Naive thymus-derived CD4-positive, alpha-beta T cell (primary cell): ENCODE measurements around the gene FGF1. TPM values are rescaled to one million over a fixed set of nuclear protein-coding genes. Genes with fewer than 3 reads are reported as not detected.

ENCODE experiments used
- ATAC-seq: fragments of 150-1000 bp; cut with Tn5 transposase; 2 replicates; pipeline ENCODE4 v1.10.0; 2021; ENCODE audit warnings: mild to moderate bottlenecking, moderate library complexity
- CTCF ChIA-PET: fragments of 350-600 bp; sonication (Branson Sonifier 250); formaldehyde crosslinking; loops from one replicate; lab custom pipeline; 2021; ENCODE audit warnings: antibody characterized with exemption; lab: Charles Lee
- POLR2A ChIA-PET: fragments of 350-600 bp; sonication (Branson Sonifier 250); formaldehyde crosslinking; loops from one replicate; lab custom pipeline; 2021; ENCODE audit warnings: antibody characterized with exemption, inconsistent platforms; lab: Charles Lee
- DNase-seq, 9 donors: peaks; one replicate each; pipeline versions ENCODE4 v3.0.0 to v3.0.0-alpha.2; 2020 to 2022; ENCODE audit warnings: mixed read lengths in 1 of 9
- H3K27ac ChIP-seq: one replicate; pipeline ENCODE4 v1.7.0; 2013; ENCODE audit warnings: mild to moderate bottlenecking, low read depth, low read length, moderate library complexity
- H3K27me3 ChIP-seq, 2 donors: one replicate each; pipeline ENCODE4 v1.7.0; 2013; ENCODE audit warnings: low read length in 2 of 2, mild to moderate bottlenecking in 2 of 2, moderate library complexity in 2 of 2; ENCODE audit not compliant: control insufficient read depth in 2 of 2, insufficient read depth in 2 of 2
- H3K36me3 ChIP-seq, 3 experiments: 1 replicate in 2 of 3; 2 replicates in 1 of 3; pipeline ENCODE4 v1.7.0; 2013; ENCODE audit warnings: low read length in 3 of 3, mild to moderate bottlenecking in 3 of 3, moderate library complexity in 1 of 3; ENCODE audit not compliant: insufficient read depth in 3 of 3, control insufficient read depth in 2 of 3
- H3K4me1 ChIP-seq, 2 donors: one replicate each; pipeline ENCODE4 v1.7.0; 2013; ENCODE audit warnings: low read length in 2 of 2, mild to moderate bottlenecking in 2 of 2, moderate library complexity in 1 of 2; ENCODE audit not compliant: control insufficient read depth in 2 of 2, insufficient read depth in 2 of 2
- H3K4me3 ChIP-seq: 2 replicates; pipeline ENCODE4 v1.7.0; 2013; ENCODE audit warnings: mild to moderate bottlenecking, low read length
- H3K9me3 ChIP-seq, 3 experiments: 1 replicate in 2 of 3; 2 replicates in 1 of 3; pipeline ENCODE4 v1.7.0; 2013; ENCODE audit warnings: low read length in 3 of 3; ENCODE audit not compliant: control insufficient read depth in 2 of 3
- H3K27ac Mint-ChIP-seq, 9 donors: one replicate each; pipeline ENCODE4 v1.8.0; 2020 to 2022; ENCODE audit warnings: mixed read lengths in 9 of 9, mild to moderate bottlenecking in 8 of 9, moderate library complexity in 5 of 9, inconsistent platforms in 2 of 9
- H3K27me3 Mint-ChIP-seq, 5 donors: one replicate each; pipeline ENCODE4 v1.8.0; 2021 to 2022; ENCODE audit warnings: mixed read lengths in 5 of 5, mild to moderate bottlenecking in 1 of 5
- H3K36me3 Mint-ChIP-seq, 5 donors: one replicate each; pipeline ENCODE4 v1.8.0; 2020 to 2022; ENCODE audit warnings: mixed read lengths in 5 of 5, mild to moderate bottlenecking in 3 of 5, inconsistent platforms in 1 of 5
- H3K4me1 Mint-ChIP-seq, 7 donors: one replicate each; pipeline ENCODE4 v1.8.0; 2020 to 2022; ENCODE audit warnings: mixed read lengths in 7 of 7, mild to moderate bottlenecking in 3 of 7, inconsistent platforms in 1 of 7
- H3K4me3 Mint-ChIP-seq, 10 donors: one replicate each; pipeline ENCODE4 v1.8.0; 2020 to 2022; ENCODE audit warnings: mild to moderate bottlenecking in 10 of 10, mixed read lengths in 10 of 10, moderate library complexity in 6 of 10, inconsistent platforms in 2 of 10
- H3K9me3 Mint-ChIP-seq, 11 donors: one replicate each; pipeline ENCODE4 v1.8.0; 2020 to 2022; ENCODE audit warnings: mixed read lengths in 11 of 11, mild to moderate bottlenecking in 4 of 11, inconsistent platforms in 1 of 11, moderate library complexity in 1 of 11
- intact Hi-C, 2 donors: fragments of 100-400 bp; cut with micrococcal nuclease; formaldehyde crosslinking; loops; one replicate each; pipeline ENCODE4 v1.15.1; 2023
- polyA plus RNA-seq, 2 donors: library from polyadenylated mRNA; unstranded; fragments of 300-500 nt; fragmentation: Illumina TruSeq; gene quantifications; one replicate each; pipeline ENCODE4 v1.2.3, GENCODE V29; 2021
- total RNA-seq, 6 experiments: library from RNA in 5 of 6; stranded (reverse) in 5 of 6; gene quantifications; 1 replicate in 5 of 6; 2 replicates in 1 of 6; pipeline ENCODE4 v1.2.3 and lab custom pipeline; 2021 to 2026

Gene FGF1
- total and polyA plus RNA-seq, 7 experiments from 2014 or later, result not detected

GRCh38 chr5:142552107-142552506 is 133.8 kb downstream of the FGF1 start:
- no peaks in the 10 kb centered on the region for H3K4me1 ChIP-seq
- intact Hi-C loops, result loop anchor here in 1 of 2 donors (10.0 kb wide), 1 partner anchor 227 kb away; the partner anchor contains the start of gene SPRY4
- no peaks in the 10 kb centered on the region for H3K9me3 Mint-ChIP-seq
- no peak overlapping the region for H3K27ac Mint-ChIP-seq
- no peak overlapping the region for H3K27ac ChIP-seq
- DNase-seq (no peak), ATAC-seq (no peak)
- H3K27me3 ChIP-seq, result peaks cover 2 to 10% of the 10 kb centered on the region in 2 donors
- H3K4me3 ChIP-seq, result no peak overlapping the region
- no peaks in the 10 kb centered on the region for H3K9me3 ChIP-seq
- peaks cover 17 to 57% (median 28%) of the 10 kb centered on the region in 5 donors for H3K27me3 Mint-ChIP-seq
- peaks cover 0 to 20% (median 9%) of the 10 kb centered on the region in 7 donors for H3K4me1 Mint-ChIP-seq
- peak overlapping the region in 2 of 10 donors; percentile 35 to 49 for H3K4me3 Mint-ChIP-seq
- no peaks in the 10 kb centered on the region for H3K36me3 Mint-ChIP-seq
- ChIA-PET CTCF (interaction anchor here (0.7 kb wide), 1 partner anchor 157 kb away, joined by 5 read pairs; no protein-coding TSS in a partner anchor), POLR2A (no interaction called here)
- no peaks in the 10 kb centered on the region for H3K36me3 ChIP-seq

GRCh38 chr5:142551338-142552067 is 134.4 kb downstream of the FGF1 start:
- Histone ChIP-seq H3K9me3 (no peaks in the 10 kb centered on the region), H3K36me3 (no peaks in the 10 kb centered on the region), H3K27ac (no peak overlapping the region), H3K4me3 (no peak overlapping the region), H3K4me1 (no peaks in the 10 kb centered on the region), H3K27me3 (peaks cover 2 to 10% of the 10 kb centered on the region in 2 donors)
- ATAC-seq (no peak), DNase-seq (no peak)
- intact Hi-C loops, result loop anchor here in 1 of 2 donors (10.0 kb wide), 1 partner anchor 227 kb away; the partner anchor contains the start of gene SPRY4
- Mint-ChIP-seq H3K27me3 (peaks cover 17 to 57% (median 28%) of the 10 kb centered on the region in 5 donors), H3K36me3 (no peaks in the 10 kb centered on the region), H3K27ac (no peak overlapping the region), H3K4me1 (peaks cover 0 to 20% (median 9%) of the 10 kb centered on the region in 7 donors), H3K4me3 (peak overlapping the region in 4 of 10 donors; percentile 35 to 58 (median 43)), H3K9me3 (no peaks in the 10 kb centered on the region)
- ChIA-PET CTCF (no interaction called here), POLR2A (no interaction called here)

GRCh38 chr5:142550471-142550870 is 135.4 kb downstream of the FGF1 start:
- CTCF ChIA-PET, result no interaction called here
- Histone ChIP-seq H3K9me3 (no peaks in the 10 kb centered on the region), H3K4me1 (no peaks in the 10 kb centered on the region), H3K4me3 (no peak overlapping the region), H3K27ac (no peak overlapping the region), H3K36me3 (no peaks in the 10 kb centered on the region), H3K27me3 (peaks cover 2 to 10% of the 10 kb centered on the region in 2 donors)
- Mint-ChIP-seq H3K4me3 (no peak overlapping the region), H3K4me1 (peaks cover 0 to 20% (median 9%) of the 10 kb centered on the region in 7 donors), H3K27me3 (peaks cover 17 to 55% (median 28%) of the 10 kb centered on the region in 5 donors), H3K9me3 (no peaks in the 10 kb centered on the region), H3K36me3 (no peaks in the 10 kb centered on the region), H3K27ac (no peak overlapping the region)
- intact Hi-C loops, result loop anchor here in 1 of 2 donors (10.0 kb wide), 1 partner anchor 226 kb away; the partner anchor contains the start of gene SPRY4
- no peak for ATAC-seq
- DNase-seq, result no peak
- POLR2A ChIA-PET, result no interaction called here

- intact Hi-C loops, result loop anchor here (5.0 to 10.0 kb wide), 2 partner anchors 225 to 558 kb away; partner anchors contain the start of gene SPRY4 (in 1 of the 2)
- ATAC-seq (no peak), DNase-seq (no peak)
- Mint-ChIP-seq H3K4me3 (no peak overlapping the region), H3K9me3 (no peaks in the 10 kb centered on the region), H3K27ac (no peak overlapping the region), H3K27me3 (peaks cover 17 to 53% (median 28%) of the 10 kb centered on the region in 5 donors), H3K36me3 (no peaks in the 10 kb centered on the region), H3K4me1 (peaks cover 0 to 20% (median 9%) of the 10 kb centered on the region in 7 donors)
- ChIA-PET CTCF (interaction anchor here (0.5 to 1.5 kb wide), 3 partner anchors 30 to 397 kb away, joined by 3 to 6 read pairs (median 5); partner anchors contain the start of gene SPRY4), POLR2A (no interaction called here)
- Histone ChIP-seq H3K27ac (no peak overlapping the region), H3K4me1 (no peaks in the 10 kb centered on the region), H3K36me3 (no peaks in the 10 kb centered on the region), H3K4me3 (no peak overlapping the region), H3K9me3 (no peaks in the 10 kb centered on the region), H3K27me3 (peaks cover 2 to 10% of the 10 kb centered on the region in 2 donors)
Measured at GRCh38 chr5:142549834-142550233, 136.1 kb downstream of the FGF1 start.

- Mint-ChIP-seq H3K4me3 (no peak overlapping the region), H3K9me3 (no peaks in the 10 kb centered on the region), H3K27ac (no peak overlapping the region), H3K36me3 (no peaks in the 10 kb centered on the region), H3K4me1 (peaks cover 0 to 20% (median 9%) of the 10 kb centered on the region in 7 donors), H3K27me3 (peaks cover 17 to 51% (median 25%) of the 10 kb centered on the region in 5 donors)
- Histone ChIP-seq H3K27ac (no peak overlapping the region), H3K4me1 (no peaks in the 10 kb centered on the region), H3K4me3 (no peak overlapping the region), H3K36me3 (no peaks in the 10 kb centered on the region), H3K27me3 (peaks cover 2 to 10% of the 10 kb centered on the region in 2 donors), H3K9me3 (no peaks in the 10 kb centered on the region)
- intact Hi-C loops, result loop anchor here (1.0 to 5.0 kb wide), 2 partner anchors 397 to 557 kb away; no protein-coding TSS in a partner anchor
- DNase-seq (peak in 5 of 9 donors; percentile 2 to 33 (median 20)), ATAC-seq (peak; percentile 48)
- ChIA-PET CTCF (interaction anchor here (0.6 to 1.5 kb wide), 4 partner anchors 42 to 396 kb away, joined by 3 to 6 read pairs (median 3); partner anchors contain the start of gene SPRY4), POLR2A (no interaction called here)
Measured at GRCh38 chr5:142548739-142549275, 137.1 kb downstream of the FGF1 start.

- CTCF ChIA-PET, result no interaction called here
- no peak overlapping the region for H3K4me3 ChIP-seq
- POLR2A ChIA-PET, result no interaction called here
- H3K27ac ChIP-seq, result no peak overlapping the region
- no peak overlapping the region for H3K27ac Mint-ChIP-seq
- ATAC-seq (no peak), DNase-seq (no peak)
- no peaks in the 10 kb centered on the region for H3K36me3 ChIP-seq
- H3K27me3 Mint-ChIP-seq, result peaks cover 14 to 45% (median 18%) of the 10 kb centered on the region in 5 donors
- intact Hi-C loops, result loop anchor here (1.0 to 5.0 kb wide), 2 partner anchors 395 to 555 kb away; no protein-coding TSS in a partner anchor
- no peak overlapping the region for H3K4me3 Mint-ChIP-seq
- H3K4me1 ChIP-seq, result no peaks in the 10 kb centered on the region
- no peaks in the 10 kb centered on the region for H3K9me3 Mint-ChIP-seq
- peaks cover 2 to 10% of the 10 kb centered on the region in 2 donors for H3K27me3 ChIP-seq
- H3K36me3 Mint-ChIP-seq, result no peaks in the 10 kb centered on the region
- H3K4me1 Mint-ChIP-seq, result peaks cover 0 to 20% (median 9%) of the 10 kb centered on the region in 7 donors
- H3K9me3 ChIP-seq, result no peaks in the 10 kb centered on the region
Measured at GRCh38 chr5:142547445-142548380, 138.2 kb downstream of the FGF1 start.
